HCT116 (cell line): ENCODE results near the gene DLK1. TPM values are rescaled to one million over a fixed set of nuclear protein-coding genes. Genes with fewer than 3 reads are reported as not detected.

ENCODE experiments used
- ATAC-seq: fragments of 200-7000 bp; cut with Tn5 transposase; 2 replicates; pipeline ENCODE4 v1.9.1; 2020; ENCODE audit warnings: mild to moderate bottlenecking, moderate library complexity
- BruUV-seq: library from RNA; stranded (reverse); fragments of 400-500 nt; replicated peaks from 2 replicates; lab custom pipeline; 2021; lab: Mats Ljungman, UMichigan
- CTCF ChIA-PET: fragments of 300-600 bp; sonication (Branson Sonifier 250); formaldehyde crosslinking; loops from one replicate; lab custom pipeline; 2021; ENCODE audit warnings: antibody characterized with exemption; lab: Charles Lee
- POLR2A ChIA-PET: fragments of 300-600, 350-600 bp; sonication (Branson Sonifier 250); formaldehyde crosslinking; loops from one replicate; lab custom pipeline; 2021; ENCODE audit warnings: antibody characterized with exemption; lab: Charles Lee
- RAD21 ChIA-PET, 2 experiments: fragments of 300-600 bp; sonication (Branson Sonifier 250); formaldehyde crosslinking; loops; one replicate each; lab custom pipeline; 2023; ENCODE audit warnings: low total read pairs in 2 of 2; ENCODE audit not compliant: uncharacterized antibody in 2 of 2, unreplicated experiment in 2 of 2, low non-redundant PET in 1 of 2; lab: Charles Lee
- DNase-seq: peaks from one replicate; pipeline ENCODE4 v3.0.0-alpha.2; 2010; ENCODE audit warnings: low read depth, low spot score
- H2AFZ ChIP-seq: fragments of 200-600 bp; shearing (Covaris generic), sonication (generic); 2 replicates; pipeline ENCODE4 v1.6.1; 2017; ENCODE audit warnings: low read depth, mixed run types, mixed read lengths, antibody characterized with exemption, low read length; ENCODE audit not compliant: poor library complexity, severe bottlenecking
- H3K27ac ChIP-seq: 2 replicates; pipeline ENCODE4 v1.5.1; 2012; ENCODE audit warnings: low read depth, low read length
- H3K27me3 ChIP-seq: fragments of 200-600 bp; sonication (generic); 2 replicates; pipeline ENCODE4 v1.6.1; 2016; ENCODE audit warnings: mixed run types, low read length, mixed read lengths; ENCODE audit not compliant: insufficient read depth
- H3K36me3 ChIP-seq, 2 experiments: fragments of 200-500 bp in 1 of 2; fragments of 200-600 bp in 1 of 2; sonication (Bioruptor generic) in 1 of 2; sonication (generic) in 1 of 2; 2 replicates each; pipeline versions ENCODE4 v1.5.1 to v1.6.1; 2014 to 2016; ENCODE audit warnings: low read length in 2 of 2, inconsistent platforms in 1 of 2, mixed read lengths in 1 of 2, mixed run types in 1 of 2; ENCODE audit not compliant: insufficient read depth in 2 of 2, control insufficient read depth in 1 of 2
- H3K4me1 ChIP-seq, 2 experiments: fragments of 200-600 bp in 1 of 2; sonication (generic) in 1 of 2; 2 replicates each; pipeline versions ENCODE4 v1.5.1 to v1.6.1; 2012 to 2017; ENCODE audit warnings: low read length in 2 of 2, inconsistent platforms in 1 of 2, mild to moderate bottlenecking in 1 of 2, mixed read lengths in 1 of 2, mixed run types in 1 of 2, moderate library complexity in 1 of 2; ENCODE audit not compliant: insufficient read depth in 2 of 2, control insufficient read depth in 1 of 2
- H3K4me2 ChIP-seq: fragments of 200-600 bp; sonication (generic); 2 replicates; pipeline ENCODE4 v1.6.1; 2017; ENCODE audit warnings: mixed run types, low read length, mixed read lengths
- H3K4me3 ChIP-seq, 2 experiments: fragments of 200-600 bp in 1 of 2; sonication (generic) in 1 of 2; replicated peaks in 1 of 2; 2 replicates each; pipeline ENCODE4 v1.5.1; 2011 to 2016; ENCODE audit warnings: low read length in 2 of 2, control low read depth in 1 of 2, low read depth in 1 of 2, mild to moderate bottlenecking in 1 of 2, mixed read lengths in 1 of 2, mixed run types in 1 of 2
- H3K79me2 ChIP-seq: fragments of 200-600 bp; sonication (generic); 2 replicates; pipeline ENCODE4 v1.6.1; 2017; ENCODE audit warnings: mild to moderate bottlenecking, mixed run types, low read length, moderate library complexity, mixed read lengths; ENCODE audit not compliant: insufficient read depth
- H3K9ac ChIP-seq: fragments of 200-600 bp; sonication (generic); 2 replicates; pipeline ENCODE4 v1.6.1; 2016; ENCODE audit warnings: low read length, mixed read lengths
- H3K9me2 ChIP-seq: fragments of 200-600 bp; sonication (generic), shearing (Covaris generic); 2 replicates; pipeline ENCODE4 v1.6.1; 2017; ENCODE audit warnings: mixed run types, mild to moderate bottlenecking, moderate library complexity; ENCODE audit not compliant: insufficient read depth
- H3K9me3 ChIP-seq, 2 experiments: fragments of 200-500 bp in 1 of 2; fragments of 200-600 bp in 1 of 2; sonication (Bioruptor generic) in 1 of 2; sonication (generic) in 1 of 2; 2 replicates each; pipeline ENCODE4 v1.6.1; 2014 to 2017; ENCODE audit warnings: low read length in 2 of 2, mixed read lengths in 2 of 2, inconsistent platforms in 1 of 2, low read depth in 1 of 2, mild to moderate bottlenecking in 1 of 2, mixed run types in 1 of 2, moderate library complexity in 1 of 2; ENCODE audit not compliant: control insufficient read depth in 1 of 2, insufficient read depth in 1 of 2
- H4K20me1 ChIP-seq: fragments of 200-600 bp; sonication (generic), shearing (Covaris generic); 2 replicates; pipeline ENCODE4 v1.6.1; 2017; ENCODE audit warnings: mixed run types, mild to moderate bottlenecking, moderate library complexity; ENCODE audit not compliant: insufficient read depth
- ATF3 ChIP-seq: IDR thresholded peaks from 2 replicates; pipeline ENCODE4 v1.6.1; 2012
- CBX3 ChIP-seq: IDR thresholded peaks from 2 replicates; pipeline ENCODE4 v1.6.1; 2012; ENCODE audit warnings: low read depth
- CEBPB ChIP-seq: IDR thresholded peaks from 2 replicates; pipeline ENCODE4 v1.6.1; 2012; ENCODE audit warnings: low read depth
- EGR1 ChIP-seq: IDR thresholded peaks from 2 replicates; pipeline ENCODE4 v1.6.1; 2012; ENCODE audit warnings: low read depth
- ELF1 ChIP-seq: IDR thresholded peaks from 2 replicates; pipeline ENCODE4 v1.6.1; 2012; ENCODE audit warnings: low read depth, borderline replicate concordance
- EZH2 ChIP-seq: fragments of 200-600 bp; sonication (generic); IDR thresholded peaks from 2 replicates; pipeline ENCODE4 v1.6.1; 2017; ENCODE audit warnings: antibody characterized with exemption, mixed run types
- POLR2A ChIP-seq: IDR thresholded peaks from 2 replicates; pipeline ENCODE4 v1.7.0; 2011; ENCODE audit warnings: borderline replicate concordance; ENCODE audit not compliant: insufficient read depth, insufficient read length; ENCODE audit errors: extremely low read depth
- RAD21 ChIP-seq: IDR thresholded peaks from 2 replicates; pipeline ENCODE4 v1.6.1; 2012; ENCODE audit warnings: low read depth, mild to moderate bottlenecking
- REST ChIP-seq: IDR thresholded peaks from 2 replicates; pipeline ENCODE4 v1.6.1; 2012; ENCODE audit warnings: low read depth
- SIN3A ChIP-seq: IDR thresholded peaks from 2 replicates; pipeline ENCODE4 v1.6.1; 2012; ENCODE audit warnings: low read depth
- SRF ChIP-seq: IDR thresholded peaks from 2 replicates; pipeline ENCODE4 v1.6.1; 2012; ENCODE audit warnings: low read depth
- TCF7L2 ChIP-seq: IDR thresholded peaks from 2 replicates; pipeline ENCODE4 v1.7.0; 2011; ENCODE audit warnings: borderline replicate concordance, inconsistent platforms; ENCODE audit not compliant: insufficient read depth, insufficient read length; ENCODE audit errors: extremely low read depth
- YY1 ChIP-seq: IDR thresholded peaks from 2 replicates; pipeline ENCODE4 v1.6.1; 2011; ENCODE audit warnings: low read length, low read depth, moderate library complexity, mild to moderate bottlenecking; ENCODE audit not compliant: insufficient replicate concordance; ENCODE audit errors: extremely low read depth
- ZBTB33 ChIP-seq: IDR thresholded peaks from 2 replicates; pipeline ENCODE4 v1.6.1; 2011; ENCODE audit warnings: mild to moderate bottlenecking, low read length, moderate library complexity; ENCODE audit not compliant: insufficient replicate concordance; ENCODE audit errors: extremely low read depth
- ZFX ChIP-seq: fragments of 450-650 bp; IDR thresholded peaks from 2 replicates; pipeline ENCODE4 v1.6.1; 2017
- ZNF274 ChIP-seq: fragments of 200-500 bp; sonication (Bioruptor generic); IDR thresholded peaks from 2 replicates; pipeline ENCODE4 v1.6.1; 2014; ENCODE audit warnings: mild to moderate bottlenecking, low read depth, low read length, inconsistent platforms
- intact Hi-C: fragments of 100-400 bp; cut with micrococcal nuclease; formaldehyde crosslinking; loops from 2 replicates; pipeline ENCODE4 v1.10.0; 2022
- total RNA-seq: library from RNA; stranded (reverse); gene quantifications from one replicate; pipeline ENCODE4 v1.2.1, GENCODE V29; 2021; ENCODE audit not compliant: unreplicated experiment

DLK1 gene
- total RNA-seq, 1 experiment from 2014 or later: 1.5 TPM

GRCh38 chr14:100730581-100730980 lies 3.9 kb downstream of the DLK1 start:
- no TSS peak for BruUV-seq

More at GRCh38 chr14:100730581-100730980, 3.9 kb downstream of the DLK1 start:
- DNase-seq: no peak
- no peak for TF ChIP-seq EGR1
- TF ChIP-seq CBX3: no peak
- TF ChIP-seq YY1: no peak
- TF ChIP-seq SRF: no peak
- no peak for TF ChIP-seq ZFX
- TF ChIP-seq TCF7L2: no peak
- TF ChIP-seq CEBPB: no peak
- no peak for TF ChIP-seq ZBTB33
- TF ChIP-seq REST: no peak
- TF ChIP-seq ZNF274: no peak
- no peak for TF ChIP-seq ELF1
- no peak for TF ChIP-seq ATF3
- TF ChIP-seq RAD21: no peak
- no peak for TF ChIP-seq POLR2A
- TF ChIP-seq EZH2: no peak
- no peak for TF ChIP-seq SIN3A
- Histone ChIP-seq H3K36me3 (no peaks in the 10 kb centered on the region), H3K27me3 (no peaks in the 10 kb centered on the region), H3K4me3 (no peak overlapping the region), H4K20me1 (no peaks in the 10 kb centered on the region), H3K9ac (no peak overlapping the region), H2AFZ (no peak overlapping the region), H3K4me1 (no peaks in the 10 kb centered on the region), H3K79me2 (no peaks in the 10 kb centered on the region), H3K27ac (no peak overlapping the region), H3K4me2 (no peak overlapping the region), H3K9me2 (no peaks in the 10 kb centered on the region), H3K9me3 (no peaks in the 10 kb centered on the region)
- ChIA-PET CTCF (no interaction called here), RAD21 (no interaction called here), POLR2A (interaction anchor here (0.6 kb wide), 1 partner anchor 88 kb away, joined by 3 read pairs; no protein-coding TSS in a partner anchor)
- ATAC-seq: no peak
- intact Hi-C loops: no loop called here
